ENCODE measurements around the gene CPNE9.

The CPNE9 gene

GRCh38 chr3:9698293-9698692 lies 5.3 kb upstream of the CPNE9 start:
- DNase-seq: no peak
- peaks cover 0 to 2% of the 10 kb centered on the region in 2 donors for H3K27me3 ChIP-seq
- H3K4me3 ChIP-seq: no peak overlapping the region
- H3K9me3 ChIP-seq: no peaks in the 10 kb centered on the region
- intact Hi-C loops (cut with DNase I; ENCODE audit: low total_unique reads): no loop called here
- peaks cover 45 to 97% (median 87%) of the 10 kb centered on the region in 3 donors for H3K36me3 ChIP-seq
- no peak for TF ChIP-seq CTCF (IDR thresholded peaks at IDR 0.05)
- H3K27ac ChIP-seq: no peak overlapping the region
- H3K4me1 ChIP-seq: peaks cover 0 to 1% (median under 1%) of the 10 kb centered on the region in 4 donors

- no peak overlapping the region for H3K4me3 ChIP-seq
- TF ChIP-seq CTCF (IDR thresholded peaks at IDR 0.05): no peak
- peaks cover 0 to 20% of the 10 kb centered on the region in 2 donors for H3K27me3 ChIP-seq
- H3K9me3 ChIP-seq: no peaks in the 10 kb centered on the region
- DNase-seq: no peak
- intact Hi-C loops (cut with DNase I; ENCODE audit: low total_unique reads): no loop called here
- peaks cover 23 to 75% (median 67%) of the 10 kb centered on the region in 3 donors for H3K36me3 ChIP-seq
- H3K4me1 ChIP-seq: peaks cover 0 to 20% (median 17%) of the 10 kb centered on the region in 4 donors
- no peak overlapping the region for H3K27ac ChIP-seq
Observed at GRCh38 chr3:9700536-9700935, 3.1 kb upstream of the CPNE9 start.

GRCh38 chr3:9701006-9701405 lies 2.6 kb upstream of the CPNE9 start:
- Histone ChIP-seq H3K27ac (no peak overlapping the region), H3K4me1 (peaks cover 0 to 20% (median 17%) of the 10 kb centered on the region in 4 donors), H3K27me3 (peaks cover 0 to 20% of the 10 kb centered on the region in 2 donors), H3K4me3 (no peak overlapping the region), H3K9me3 (no peaks in the 10 kb centered on the region), H3K36me3 (peaks cover 18 to 70% (median 66%) of the 10 kb centered on the region in 3 donors)
- intact Hi-C loops (cut with DNase I; ENCODE audit: low total_unique reads): no loop called here
- no peak for DNase-seq
- TF ChIP-seq CTCF (IDR thresholded peaks at IDR 0.05): no peak

- intact Hi-C loops (cut with DNase I; ENCODE audit: low total_unique reads): no loop called here
- H3K27me3 ChIP-seq: peaks cover 0 to 20% of the 10 kb centered on the region in 2 donors
- H3K36me3 ChIP-seq: peaks cover 17 to 63% (median 59%) of the 10 kb centered on the region in 3 donors
- no peaks in the 10 kb centered on the region for H3K9me3 ChIP-seq
- H3K4me1 ChIP-seq: peaks cover 0 to 20% (median 17%) of the 10 kb centered on the region in 4 donors
- no peak overlapping the region for H3K4me3 ChIP-seq
- no peak for DNase-seq
- H3K27ac ChIP-seq: no peak overlapping the region
- TF ChIP-seq CTCF (IDR thresholded peaks at IDR 0.05): no peak
Observed at GRCh38 chr3:9701711-9702110, 1.9 kb upstream of the CPNE9 start.

DNA sequence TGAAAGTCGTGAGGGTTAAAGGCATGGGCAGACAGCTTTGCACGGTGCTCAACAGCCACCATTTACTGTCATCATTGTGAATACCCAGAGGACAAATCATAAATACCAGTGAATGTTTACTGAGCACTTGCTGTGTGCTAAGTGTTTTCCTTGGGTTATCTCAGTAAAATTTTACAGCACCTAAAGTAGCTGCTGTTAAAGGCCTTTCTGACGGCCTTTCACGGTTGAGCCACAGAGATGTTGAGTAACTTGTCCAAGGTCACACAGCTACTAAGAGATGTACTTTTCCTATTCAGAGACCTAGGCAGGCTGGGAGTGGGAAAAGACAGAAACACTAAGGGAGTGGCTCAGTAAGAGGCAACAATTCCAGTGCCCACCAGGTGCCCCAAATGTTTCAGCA lies 393 bp upstream of the CPNE9 start:
- H3K36me3 ChIP-seq: peaks cover 10 to 48% (median 45%) of the 10 kb centered on the region in 3 donors
- no peaks in the 10 kb centered on the region for H3K9me3 ChIP-seq
- no peak overlapping the region for H3K27ac ChIP-seq
- DNase-seq: no peak
- peaks cover 0 to 20% (median 17%) of the 10 kb centered on the region in 4 donors for H3K4me1 ChIP-seq
- no peak overlapping the region for H3K4me3 ChIP-seq
- peaks cover 0 to 20% of the 10 kb centered on the region in 2 donors for H3K27me3 ChIP-seq
- TF ChIP-seq CTCF (IDR thresholded peaks at IDR 0.05): no peak
- intact Hi-C loops (cut with DNase I; ENCODE audit: low total_unique reads): no loop called here

All from tibial artery (tissue), 4 donors.